K562 (cell line): ENCODE measurements around the gene SBF1. TPM values are rescaled to one million over a fixed set of nuclear protein-coding genes. Genes with fewer than 3 reads are reported as not detected.

ENCODE experiments used
- ATAC-seq: fragments of 200-7000 bp; cut with Tn5 transposase; 3 replicates; pipeline ENCODE4 v1.9.1; 2020; ENCODE audit warnings: moderate library complexity
- BruUV-seq: library from RNA; stranded (reverse); fragments of 400-500 nt; replicated peaks from 2 replicates; lab custom pipeline; 2021; lab: Mats Ljungman, UMichigan
- CTCF ChIA-PET: fragments of 300-600 bp; formaldehyde crosslinking; extraction: SDS; loops from one replicate; lab custom pipeline; 2021; ENCODE audit warnings: low intra/inter-chr PET ratio; lab: Yijun Ruan, JAX
- POLR2A ChIA-PET: fragments of 300-600, 350-650 bp; sonication (Branson Sonifier 250); formaldehyde crosslinking; extraction: SDS; loops from one replicate; lab custom pipeline; 2021; ENCODE audit warnings: antibody characterized with exemption, inconsistent platforms; lab: Yijun Ruan, JAX
- DNase-seq, 4 experiments: peaks; one replicate each; pipeline versions ENCODE4 v3.0.0 to v3.0.0-alpha.2; 2011 to 2018; ENCODE audit warnings: low spot score in 3 of 4, mixed read lengths in 3 of 4; ENCODE audit errors: extremely low read depth in 1 of 4
- FAIRE-seq: peaks from 2 replicates; lab custom pipeline; 2011; peaks lifted over from hg19 to GRCh38; lab: Jason Lieb, UNC
- H2AFZ ChIP-seq: 2 replicates; pipeline ENCODE4 v1.6.0; 2011; ENCODE audit warnings: low read depth, low read length, control low read depth, inconsistent platforms
- H3K27ac ChIP-seq: fragments of 200-600 bp; 3 replicates; pipeline ENCODE4 v1.8.0; 2011; ENCODE audit warnings: low read depth, mild to moderate bottlenecking, control low read depth, inconsistent platforms, low read length, moderate library complexity, mixed read lengths; ENCODE audit errors: extremely low read depth
- H3K27me3 ChIP-seq, 2 experiments: fragments of 300-600 bp in 1 of 2; 2 replicates in 1 of 2; 3 replicates in 1 of 2; pipeline versions ENCODE4 v1.6.0 to v1.8.0; 2011; ENCODE audit warnings: inconsistent platforms in 2 of 2, low read length in 2 of 2, mild to moderate bottlenecking in 1 of 2, mixed read lengths in 1 of 2, moderate library complexity in 1 of 2; ENCODE audit not compliant: control insufficient read depth in 2 of 2, insufficient read depth in 2 of 2
- H3K36me3 ChIP-seq: fragments of 300-600 bp; 3 replicates; pipeline ENCODE4 v1.8.0; 2011; ENCODE audit warnings: mild to moderate bottlenecking, low read length, inconsistent platforms; ENCODE audit not compliant: control insufficient read depth, insufficient read depth
- H3K4me1 ChIP-seq, 2 experiments: fragments of 200-600 bp in 1 of 2; replicated peaks in 1 of 2; 2 replicates in 1 of 2; 3 replicates in 1 of 2; pipeline versions ENCODE4 v1.5.1 to v1.8.0; 2011; ENCODE audit warnings: inconsistent platforms in 2 of 2, low read length in 2 of 2, mild to moderate bottlenecking in 1 of 2, mixed read lengths in 1 of 2, moderate library complexity in 1 of 2; ENCODE audit not compliant: control insufficient read depth in 2 of 2, insufficient read depth in 2 of 2
- H3K4me2 ChIP-seq: 2 replicates; pipeline ENCODE4 v1.6.1; 2011; ENCODE audit warnings: low read length, control low read depth, inconsistent platforms, mixed read lengths; ENCODE audit not compliant: insufficient read depth
- H3K4me3 ChIP-seq: fragments of 200-600 bp; sonication (generic), shearing (Covaris generic); 2 replicates; pipeline ENCODE4 v1.5.1; 2016; ENCODE audit warnings: control low read depth, inconsistent platforms
- H3K79me2 ChIP-seq: fragments of 200-600 bp; 3 replicates; pipeline ENCODE4 v1.8.0; 2011; ENCODE audit warnings: low read length, inconsistent platforms; ENCODE audit not compliant: control insufficient read depth, insufficient read depth
- H3K9ac ChIP-seq, 2 experiments: 2 replicates each; pipeline versions ENCODE4 v1.6.0 to v1.6.1; 2011; ENCODE audit warnings: low read depth in 2 of 2, low read length in 2 of 2, control low read depth in 1 of 2, inconsistent platforms in 1 of 2, mild to moderate bottlenecking in 1 of 2, mixed read lengths in 1 of 2; ENCODE audit not compliant: insufficient read depth in 1 of 2
- H3K9me1 ChIP-seq: one replicate; pipeline ENCODE4 v1.6.0; 2011; ENCODE audit warnings: inconsistent platforms, mild to moderate bottlenecking, low read length, moderate library complexity; ENCODE audit not compliant: control insufficient read depth, insufficient read depth
- H3K9me3 ChIP-seq: replicated peaks from 2 replicates; pipeline ENCODE4 v1.5.1; 2011; ENCODE audit warnings: low read depth, low read length, inconsistent platforms; ENCODE audit not compliant: control insufficient read depth, insufficient read depth
- H4K20me1 ChIP-seq: replicated peaks from 2 replicates; pipeline ENCODE4 v1.6.1; 2011; ENCODE audit warnings: low read length, inconsistent platforms, mixed read lengths; ENCODE audit not compliant: control insufficient read depth, insufficient read depth
- ARID1B ChIP-seq: fragments of 450-650 bp; IDR thresholded peaks from 2 replicates; pipeline ENCODE4 v1.6.1; 2016; ENCODE audit warnings: antibody characterized with exemption, mild to moderate bottlenecking, inconsistent platforms
- EGR1 ChIP-seq: fragments of 450-650 bp; conservative IDR thresholded peaks from 2 replicates; pipeline ENCODE4 v1.6.1; 2017; ENCODE audit warnings: mild to moderate bottlenecking
- GTF2B ChIP-seq: IDR thresholded peaks from 2 replicates; pipeline ENCODE4 v1.6.1; 2011; ENCODE audit not compliant: insufficient read length; ENCODE audit errors: extremely low read depth
- JUND ChIP-seq, 2 experiments: IDR thresholded peaks; 2 replicates in 1 of 2; 3 replicates in 1 of 2; pipeline ENCODE4 v1.6.1; 2011; ENCODE audit warnings: borderline replicate concordance in 2 of 2, low read depth in 2 of 2, low read length in 2 of 2, improper control_type of control experiment in 1 of 2, missing biosample characterization in 1 of 2, missing genetic modification characterization in 1 of 2, missing genetic modification reagents in 1 of 2
- KDM1A ChIP-seq, 2 experiments: fragments of 450-650 bp; IDR thresholded peaks; 2 replicates each; pipeline ENCODE4 v1.6.1; 2016; ENCODE audit warnings: mild to moderate bottlenecking in 2 of 2
- RBM17 ChIP-seq: fragments of 200-400 bp; formaldehyde crosslinking; IDR thresholded peaks from 2 replicates; pipeline ENCODE4 v1.6.1; 2017; ENCODE audit warnings: low read depth, mild to moderate bottlenecking, low read length, borderline replicate concordance
- RCOR1 ChIP-seq, 2 experiments: IDR thresholded peaks; 2 replicates each; pipeline ENCODE4 v1.6.1; 2012; ENCODE audit warnings: low read depth in 2 of 2, low read length in 2 of 2, borderline replicate concordance in 1 of 2, improper control_type of control experiment in 1 of 2
- SMARCE1 ChIP-seq: fragments of 450-650 bp; IDR thresholded peaks from 2 replicates; pipeline ENCODE4 v1.7.1; 2016; ENCODE audit warnings: mild to moderate bottlenecking
- ZBTB8A ChIP-seq: fragments of 450-650 bp; IDR thresholded peaks from 2 replicates; pipeline ENCODE4 v1.6.1; 2018; ENCODE audit warnings: mild to moderate bottlenecking, moderate library complexity; ENCODE audit not compliant: partially characterized antibody
- WGBS: fragments of 100-300 bp; shearing (Covaris generic); methylation state at CpG from one replicate; pipeline ENCODE4 v1.1.6; 2016; ENCODE audit warnings: low coverage, mixed read lengths; ENCODE audit not compliant: insufficient coverage; ENCODE audit errors: missing lambda C conversion rate; 5-methylcytosine and 5-hydroxymethylcytosine counted together
- in situ Hi-C: fragments of 300-500 bp; cut with MboI; formaldehyde crosslinking; loops from 4 replicates; pipeline ENCODE4 v1.15.0; 2018; ENCODE audit warnings: inconsistent platforms, mixed read lengths
- intact Hi-C: fragments of 100-400 bp; cut with micrococcal nuclease; formaldehyde crosslinking; loops from 2 replicates; pipeline ENCODE4 v1.14.2; 2022
- polyA plus RNA-seq, 8 experiments: library from polyadenylated mRNA; depleted of rRNA in 4 of 8; stranded (reverse) in 5 of 8; unstranded in 3 of 8; fragments of >200 nt; fragmentation: Nextera tagmentation in 2 of 8; fragmentation: Illumina TruSeq in 1 of 8; extraction: Ambion mirVana in 2 of 8; extraction: Trizol in 1 of 8; gene quantifications; 2 replicates each; pipeline versions ENCODE4 v1.2.1 to v1.2.3, GENCODE V29; 2011 to 2014; ENCODE audit warnings: inconsistent platforms in 1 of 8, missing spikeins in 1 of 8
- total RNA-seq, 7 experiments: library from RNA; depleted of rRNA in 6 of 7; stranded (reverse); fragments of >200 nt in 6 of 7; fragmentation: Illumina TruSeq in 2 of 7; extraction: Trizol in 2 of 7; gene quantifications; 2 replicates each; pipeline versions ENCODE4 v1.2.1 to v1.2.3, GENCODE V29; 2011 to 2021; ENCODE audit warnings: low replicate concordance in 1 of 7

SBF1 gene
- total and polyA plus RNA-seq, 9 of the 15 experiments (the other 6 are each of a cell fraction or from before 2014, with no cell fraction given), result 0.44 to 50.4 (median 11.4) TPM

GRCh38 chr22:50419116-50419515 is 55.7 kb downstream of the SBF1 start:
- DNase-seq (no peak), FAIRE-seq (no peak), ATAC-seq (no peak)
- H3K4me1 ChIP-seq, result peaks cover 0 to 6% of the 10 kb centered on the region in 2 experiments; a peak in 2 of 5 replicates
- BruUV-seq, result no TSS peak
- ChIA-PET CTCF (no interaction called here), POLR2A (no interaction called here)
- no peaks in the 10 kb centered on the region; the same call in 1 of the 2 replicates for H4K20me1 ChIP-seq
- H3K9ac ChIP-seq, result no peak overlapping the region
- no peaks in the 10 kb centered on the region for H3K27me3 ChIP-seq
- TF ChIP-seq JUND (IDR thresholded peaks at IDR 0.05; ENCODE audit: borderline replicate concordance, low read depth, low read length), result no peak
- no peak for TF ChIP-seq JUND (tag; IDR thresholded peaks at IDR 0.05; ENCODE audit: borderline replicate concordance, low read depth, low read length)
- TF ChIP-seq ARID1B, result no peak
- no peak for TF ChIP-seq RBM17
- no peak for TF ChIP-seq ZBTB8A
- TF ChIP-seq SMARCE1, result no peak
- no peak for TF ChIP-seq GTF2B
- no peak for TF ChIP-seq RCOR1 (IDR thresholded peaks at IDR 0.05; ENCODE audit: borderline replicate concordance in 1 of 2, low read depth in 2 of 2, low read length in 2 of 2)
- TF ChIP-seq EGR1, result no peak
- no peak for TF ChIP-seq KDM1A (IDR thresholded peaks at IDR 0.05)
- H3K4me3 ChIP-seq, result no peak overlapping the region
- no peak overlapping the region for H3K27ac ChIP-seq
- in situ Hi-C loops, result no loop called here
- intact Hi-C loops, result no loop called here
- WGBS, result 90% methylated on average over 9 of the region's 9 CpGs
- peaks cover 87% of the 10 kb centered on the region; the same call in 2 of the 3 replicates for H3K36me3 ChIP-seq
- H3K9me1 ChIP-seq, result no peaks in the 10 kb centered on the region
- no peak overlapping the region for H2AFZ ChIP-seq
- H3K9me3 ChIP-seq, result no peaks in the 10 kb centered on the region
- H3K79me2 ChIP-seq, result no peaks in the 10 kb centered on the region
- H3K4me2 ChIP-seq, result no peak overlapping the region
